HG03521 (cell line): ENCODE data around the gene ZNF587.
"Not testable (repeated sequence)": the region's sequence is repeated elsewhere in the genome, so short reads cannot be mapped to it uniquely, and the experiment has no call there.

Source experiments
- ATAC-seq: cut with Tn5 transposase; IDR thresholded peaks from one replicate; pipeline ENCODE4 v1.9.1; 2021; ENCODE audit warnings: mild to moderate bottlenecking, moderate library complexity; ENCODE audit not compliant: unreplicated experiment

Gene ZNF587

DNA sequence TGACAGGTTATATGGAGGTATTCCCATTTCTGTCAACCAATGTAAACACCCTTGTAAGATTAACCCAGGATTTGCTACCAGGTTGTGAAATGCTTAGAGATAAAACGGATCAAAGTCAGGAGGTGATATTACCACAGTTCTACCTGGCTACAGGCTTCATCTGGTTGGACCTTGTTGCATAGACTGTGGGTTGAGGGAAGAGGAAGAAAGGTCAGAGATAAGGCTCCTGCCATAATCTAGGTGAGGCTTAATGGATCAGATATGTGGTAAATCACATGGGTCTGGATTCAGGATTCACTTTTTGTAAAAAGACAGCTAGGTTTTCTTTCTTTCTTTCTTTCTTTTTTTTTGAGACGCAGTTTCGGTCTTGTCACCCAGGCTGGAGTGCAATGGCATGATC is 28.2 kb upstream of the ZNF587 start:
- not testable (repeated sequence) for ATAC-seq

DNA sequence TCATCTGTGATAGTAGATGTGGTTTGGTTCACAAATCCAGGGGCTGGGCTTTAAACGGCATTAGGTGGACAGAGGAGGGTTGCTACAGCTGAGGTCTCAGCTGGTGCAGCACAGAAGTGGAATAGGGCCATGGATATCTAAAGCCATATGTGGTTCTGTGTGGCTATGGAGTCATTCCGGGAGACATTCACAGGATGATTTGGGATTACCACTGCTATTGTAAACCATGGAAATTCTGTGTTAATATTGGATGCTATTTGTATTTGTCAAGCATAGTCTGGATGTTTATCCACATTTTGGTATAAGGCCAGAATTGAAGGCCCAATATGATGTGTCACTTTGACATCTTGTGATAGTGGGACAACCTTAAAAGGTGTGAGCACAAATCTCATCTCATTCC is 26.5 kb upstream of the ZNF587 start:
- ATAC-seq = not testable (repeated sequence)

DNA sequence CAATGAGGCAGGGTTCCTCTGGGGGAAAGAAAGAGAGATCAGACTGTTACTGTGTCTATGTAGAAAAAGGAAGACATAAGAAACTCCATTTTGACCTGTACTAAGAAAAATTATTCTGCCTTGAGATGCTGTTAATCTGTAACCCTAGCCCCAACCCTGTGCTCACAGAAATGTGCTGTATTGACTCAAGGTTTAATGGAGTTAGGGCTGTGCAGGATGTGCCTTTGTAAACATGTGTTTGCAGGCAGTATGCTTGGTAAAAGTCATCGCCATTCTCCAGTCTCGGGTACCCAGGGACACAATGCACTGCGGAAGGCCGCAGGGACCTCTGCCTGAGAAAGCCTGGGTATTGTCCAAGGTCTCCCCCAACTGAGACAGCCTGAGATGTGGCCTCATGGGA is 26.1 kb upstream of the ZNF587 start:
- ATAC-seq = not testable (repeated sequence)

DNA sequence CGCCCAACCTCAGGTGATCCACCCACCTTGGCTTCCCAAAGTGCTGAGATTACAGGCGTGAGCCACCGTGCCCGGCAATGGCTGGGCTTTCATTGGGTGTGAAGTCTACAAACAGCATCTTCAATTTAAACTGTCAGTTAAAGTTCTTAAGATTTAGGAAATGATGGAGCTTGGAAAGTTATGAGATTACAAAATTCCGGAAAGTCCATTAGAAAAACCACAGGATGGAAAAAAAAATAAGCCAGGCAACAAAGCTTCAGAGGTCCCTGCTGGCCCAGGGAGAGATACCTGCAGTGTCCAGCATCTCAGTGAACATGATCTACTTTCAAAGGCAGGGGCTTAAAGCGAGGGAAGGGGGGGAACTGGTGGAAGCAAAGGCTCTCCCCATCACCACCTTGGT is 24.1 kb upstream of the ZNF587 start:
- no peak for ATAC-seq

DNA sequence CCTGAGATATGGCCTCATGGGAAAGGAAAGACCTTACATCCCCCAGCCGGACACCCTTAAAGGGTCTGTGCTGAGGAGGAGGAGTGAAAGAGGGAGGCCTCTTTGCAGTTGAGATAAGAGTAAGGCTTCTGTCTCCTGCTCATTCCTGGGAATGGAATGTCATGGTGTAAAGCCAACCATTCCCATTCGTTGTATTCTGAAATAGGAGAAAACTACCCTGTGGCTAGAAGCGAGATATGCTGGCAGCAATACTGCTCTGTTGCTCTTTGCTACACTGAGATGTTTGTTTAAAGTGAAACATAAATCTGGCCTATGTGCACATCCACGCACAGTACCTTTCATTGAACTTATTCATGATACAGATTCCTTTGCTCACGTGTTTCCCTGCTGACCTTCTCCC is 20.3 kb upstream of the ZNF587 start:
- ATAC-seq = no peak

DNA sequence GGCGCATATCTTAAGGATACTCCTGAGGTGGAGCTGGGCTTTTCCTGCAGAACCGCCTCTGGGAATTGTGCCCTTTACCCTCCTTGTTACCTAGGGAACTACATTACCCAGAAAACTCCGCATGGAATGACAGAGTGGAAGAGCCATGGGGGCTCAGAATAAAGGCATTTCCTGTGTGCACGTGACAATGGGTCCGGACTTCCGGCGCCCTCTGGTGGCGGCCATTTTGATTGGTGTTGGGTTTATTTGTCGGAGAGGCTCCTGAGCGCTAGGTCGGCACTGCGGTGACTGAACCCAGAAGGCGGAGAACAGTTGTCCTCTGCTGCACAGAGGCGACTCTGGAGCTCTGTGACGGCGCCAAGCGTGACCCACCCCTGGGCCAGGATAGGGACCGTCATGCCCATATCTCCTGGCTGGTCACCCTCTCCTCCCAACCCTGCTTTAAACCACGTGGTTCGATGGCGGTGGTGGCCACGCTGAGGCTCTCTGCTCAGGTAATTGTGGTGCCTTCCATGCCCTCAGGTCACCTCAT is 19.5 kb upstream of the ZNF587 start, which contains the start of gene ZNF587B:
ZNF587B (plus strand) TSS at position 229 of the 532 bp plus-strand sequence; CDS start at position 459, 230 bp downstream.
- ATAC-seq = no peak

DNA sequence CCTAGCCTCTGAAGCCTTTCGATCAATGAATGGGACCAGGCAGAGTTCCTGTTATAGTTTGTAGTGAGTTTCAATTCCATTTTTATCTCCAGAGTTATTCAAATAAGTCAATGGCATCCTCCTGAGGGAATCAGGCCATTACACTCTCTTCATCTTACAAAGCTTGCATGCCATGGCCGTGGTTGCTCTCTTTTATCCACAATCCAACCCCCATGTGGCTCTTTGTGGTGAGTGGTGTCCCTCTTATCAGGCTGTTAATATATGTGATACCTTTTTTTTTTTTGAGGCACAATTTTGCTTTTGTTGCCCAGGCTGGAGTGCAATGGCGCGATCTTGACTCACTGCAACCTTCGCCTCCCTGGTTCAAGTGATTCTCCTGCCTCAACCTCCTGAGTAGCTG is 12.7 kb upstream of the ZNF587 start:
- ATAC-seq = not testable (repeated sequence)

DNA sequence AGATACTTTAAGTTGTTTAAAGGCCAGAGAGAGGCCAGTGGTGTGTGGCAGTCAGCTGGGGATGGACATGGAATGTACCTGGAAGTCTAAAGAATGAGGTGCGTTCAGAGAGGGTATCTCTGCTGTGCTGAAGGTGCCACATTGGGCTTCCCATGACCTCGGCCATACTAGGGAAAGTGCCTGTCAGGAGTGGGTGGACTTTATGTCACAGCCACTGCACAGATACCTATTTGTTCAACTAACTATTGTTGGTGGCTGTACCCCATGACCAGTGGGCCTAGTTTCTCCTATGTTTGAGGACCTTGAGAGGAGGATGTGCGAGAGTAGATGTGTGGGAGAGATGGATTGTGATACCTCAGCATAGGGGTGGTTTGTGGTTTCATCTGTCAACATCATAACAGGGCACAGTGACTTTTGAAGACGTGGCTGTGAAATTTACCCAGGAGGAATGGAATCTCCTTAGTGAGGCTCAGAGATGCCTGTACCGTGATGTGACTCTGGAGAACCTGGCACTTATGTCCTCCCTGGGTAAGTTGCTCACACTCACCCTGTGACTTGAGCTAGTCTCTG is 11.0 kb upstream of the ZNF587 start:
- not testable (repeated sequence) for ATAC-seq

DNA sequence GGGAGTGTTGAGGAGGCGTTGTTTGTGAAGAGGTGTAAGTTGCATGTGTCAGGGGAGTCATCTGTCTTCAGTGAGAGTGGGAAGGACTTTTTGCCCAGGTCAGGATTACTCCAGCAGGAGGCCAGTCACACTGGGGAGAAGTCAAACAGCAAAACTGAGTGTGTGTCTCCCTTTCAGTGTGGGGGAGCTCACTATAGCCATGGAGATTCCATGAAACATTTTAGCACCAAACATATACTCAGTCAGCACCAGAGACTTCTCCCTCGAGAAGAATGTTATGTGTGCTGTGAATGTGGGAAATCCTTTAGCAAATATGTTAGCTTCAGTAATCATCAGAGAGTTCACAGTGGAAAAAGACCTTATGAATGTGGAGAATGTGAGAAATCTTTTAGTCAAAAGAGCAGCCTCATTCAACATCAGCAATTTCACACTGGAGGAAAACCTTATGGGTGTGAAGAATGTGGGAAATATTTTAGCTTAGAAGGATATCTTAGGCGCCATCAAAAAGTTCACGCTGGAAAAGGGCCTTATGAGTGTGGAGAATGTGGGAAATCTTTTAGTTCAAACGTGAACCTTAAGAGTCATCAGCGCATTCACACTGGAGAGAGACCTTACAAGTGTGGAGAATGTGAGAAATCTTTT is 8.4 kb upstream of the ZNF587 start:
- ATAC-seq = no peak

DNA sequence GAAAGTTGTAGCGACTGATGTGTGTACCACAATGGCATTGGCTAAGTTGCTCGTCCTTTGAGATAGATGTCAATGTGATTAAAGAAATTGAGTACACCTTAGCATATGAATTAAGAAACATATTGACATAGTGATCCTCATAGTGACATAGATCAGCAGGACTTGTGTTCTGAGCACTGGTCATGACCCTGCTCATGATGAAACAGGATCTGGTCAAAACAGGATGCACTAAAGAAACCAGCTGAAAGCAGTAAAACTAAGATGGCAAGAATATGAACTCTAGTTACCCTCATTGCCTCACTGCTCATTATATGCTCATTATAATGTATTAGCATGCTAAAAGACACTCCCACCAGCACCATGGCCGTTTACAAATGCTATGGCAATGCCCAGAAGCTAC is 2.5 kb upstream of the ZNF587 start:
- not testable (repeated sequence) for ATAC-seq

DNA sequence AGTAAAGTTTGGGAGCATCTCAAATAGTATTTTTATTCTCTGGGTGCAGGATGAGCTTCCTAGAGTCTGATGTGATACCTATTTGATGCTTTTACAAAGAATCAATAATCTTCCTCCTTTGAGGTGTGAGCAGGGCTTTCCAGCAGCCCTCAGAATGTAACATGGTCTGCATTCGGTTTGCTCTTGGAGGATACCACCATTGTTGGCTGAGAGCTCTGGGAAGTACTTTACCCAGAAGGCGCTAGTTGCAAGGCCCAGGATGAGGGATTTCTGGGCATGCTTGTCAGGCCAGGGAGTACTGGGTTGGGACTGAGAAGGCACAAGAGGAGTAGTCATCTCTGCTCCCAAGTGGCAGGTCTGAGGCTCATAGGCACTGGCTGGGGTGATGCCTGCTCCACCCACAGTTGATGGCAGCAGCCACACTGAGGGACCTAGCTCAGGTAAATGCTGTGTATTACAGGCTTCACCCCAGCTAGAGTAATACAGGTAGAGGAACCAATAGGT is 445 bp upstream of the ZNF587 start:
- ATAC-seq = peak; percentile 26

DNA sequence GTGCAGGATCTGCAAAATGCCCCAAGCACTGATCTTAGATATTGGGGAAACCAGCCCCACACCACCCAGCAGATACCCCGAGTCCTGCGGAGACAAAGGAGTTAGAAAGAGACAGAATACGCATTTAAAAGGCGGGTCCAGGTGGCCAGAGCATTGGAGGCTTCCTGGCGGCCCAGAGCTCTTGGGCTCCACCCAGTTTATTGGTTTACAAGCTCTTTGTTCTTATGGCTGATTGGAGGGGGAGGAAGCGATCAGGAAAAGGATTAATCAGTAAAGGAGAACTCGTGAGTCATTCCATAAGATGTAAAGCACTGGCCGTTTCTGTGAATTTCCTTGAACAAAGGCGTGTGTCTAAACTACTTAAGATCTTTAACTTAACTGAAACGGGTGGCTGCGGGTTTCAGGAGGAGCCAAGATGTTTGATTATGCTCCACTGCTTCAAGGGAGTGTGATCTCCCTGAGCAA is 926 bp downstream of the ZNF587 start:
- no peak for ATAC-seq

DNA sequence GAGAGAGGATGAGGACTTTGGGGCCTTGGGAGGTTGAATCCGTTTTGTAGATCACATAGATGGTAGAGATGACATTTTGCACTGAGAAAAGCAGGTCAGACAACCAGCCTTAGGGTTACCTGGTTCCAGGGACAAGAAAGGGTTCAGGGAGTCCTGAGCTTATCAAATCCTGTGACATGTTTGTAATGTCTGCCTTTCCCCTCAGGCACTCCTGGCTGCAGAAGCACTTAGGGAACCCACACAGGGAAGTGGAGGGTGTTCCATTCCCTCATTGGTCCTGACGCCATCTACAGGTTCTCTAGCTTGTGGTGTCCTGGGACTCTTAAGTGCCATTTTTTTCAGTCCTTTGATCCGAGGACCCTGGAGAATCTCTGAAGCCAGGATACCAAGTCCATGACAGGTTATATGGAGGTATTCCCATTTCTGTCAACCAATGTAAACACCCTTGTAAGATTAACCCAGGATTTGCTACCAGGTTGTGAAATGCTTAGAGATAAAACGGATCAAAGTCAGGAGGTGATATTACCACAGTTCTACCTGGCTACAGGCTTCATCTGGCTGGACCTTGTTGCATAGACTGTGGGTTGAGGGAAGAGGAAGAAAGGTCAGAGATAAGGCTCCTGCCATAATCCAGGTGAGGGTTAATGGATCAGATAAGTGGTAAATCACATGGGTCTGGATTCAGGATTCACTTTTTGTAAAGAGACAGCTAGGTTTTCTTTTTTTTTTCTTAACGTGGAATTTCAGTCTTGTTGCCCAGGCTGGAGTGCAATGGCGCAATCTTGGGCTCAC is 2.3 kb downstream of the ZNF587 start:
- not testable (repeated sequence) for ATAC-seq

DNA sequence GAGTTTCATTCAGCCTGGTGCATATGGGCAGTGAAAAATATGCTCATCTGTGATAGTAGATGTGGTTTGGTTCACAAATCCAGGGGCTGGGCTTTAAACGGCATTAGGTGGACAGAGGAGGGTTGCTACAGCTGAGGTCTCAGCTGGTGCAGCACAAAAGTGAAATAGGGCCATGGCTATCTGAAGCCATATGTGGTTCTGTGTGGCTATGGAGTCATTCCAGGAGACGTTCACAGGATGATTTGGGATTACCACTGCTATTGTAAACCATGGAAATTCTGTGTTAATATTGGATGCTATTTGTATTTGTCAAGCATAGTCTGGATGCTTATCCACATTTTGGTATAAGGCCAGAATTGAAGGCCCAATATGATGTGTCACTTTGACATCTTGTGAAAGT is 4.5 kb downstream of the ZNF587 start:
- ATAC-seq = not testable (repeated sequence)

DNA sequence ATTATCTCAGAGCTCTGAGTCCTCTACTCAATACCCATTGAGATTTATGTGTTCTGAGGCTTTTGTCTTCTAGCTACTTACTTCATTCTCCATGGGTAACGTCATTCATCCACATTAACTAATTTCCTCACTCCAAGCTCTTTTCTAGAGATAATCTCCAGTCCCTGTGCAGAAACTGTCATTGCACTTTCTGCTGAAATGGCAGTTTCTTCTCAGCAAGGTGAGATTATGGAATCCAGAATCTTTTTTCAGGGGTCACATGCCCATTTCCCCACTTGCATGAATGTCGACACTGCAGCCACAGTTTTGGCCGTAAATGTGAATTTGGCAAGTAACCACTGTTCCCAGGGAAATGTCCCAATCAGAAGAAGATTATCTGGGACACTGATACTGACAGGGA is 12.7 kb downstream of the ZNF587 start:
- ATAC-seq = not testable (repeated sequence)

DNA sequence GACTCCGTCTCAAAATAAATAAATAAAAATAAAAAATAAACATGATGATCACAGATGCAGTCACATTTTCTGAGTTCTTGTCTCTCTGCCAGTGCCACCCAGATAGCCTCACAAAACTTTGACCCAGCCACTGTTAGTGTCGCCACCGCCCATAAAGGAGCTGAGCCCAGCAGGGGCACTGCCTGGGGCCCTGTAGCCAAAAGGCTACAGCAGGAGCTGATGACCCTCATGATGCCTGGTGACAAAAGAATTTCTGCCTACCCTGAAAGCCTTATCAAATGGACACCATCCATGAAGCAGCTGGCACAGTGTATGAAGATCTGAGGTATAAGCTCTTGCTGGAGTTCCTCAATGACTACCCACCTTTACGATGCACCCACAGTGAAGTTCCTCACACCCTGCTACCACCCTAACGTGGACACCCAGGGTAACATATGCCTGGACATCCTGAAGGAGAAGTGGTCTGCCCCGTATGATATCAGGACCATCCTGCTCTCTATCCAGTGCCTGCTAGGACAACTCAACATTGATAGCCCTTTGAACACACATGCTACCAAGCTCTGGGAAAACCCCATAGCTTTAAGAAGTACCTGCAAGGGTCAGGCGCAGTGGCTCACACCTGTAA is 18.3 kb downstream of the ZNF587 start:
- ATAC-seq = no peak

DNA sequence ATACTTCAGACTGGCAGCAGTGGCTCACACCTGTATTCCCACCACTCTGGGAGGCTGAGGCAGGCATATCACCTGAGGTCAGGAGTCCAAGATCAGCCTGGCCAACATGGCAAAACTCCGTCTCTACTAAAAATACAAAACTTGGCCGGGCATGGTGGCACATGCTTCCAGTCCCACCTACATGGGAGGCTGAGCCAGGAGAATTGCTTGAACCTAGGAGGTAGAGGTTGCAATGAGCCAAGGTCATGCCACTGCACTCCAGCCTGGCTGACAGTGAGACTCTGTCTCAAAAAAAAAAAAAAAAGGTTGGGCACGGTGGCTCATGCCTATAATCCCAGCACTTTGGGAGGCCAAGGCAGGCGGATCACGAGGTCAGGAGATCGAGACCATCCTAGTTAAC is 20.0 kb downstream of the ZNF587 start:
- not testable (repeated sequence) for ATAC-seq

DNA sequence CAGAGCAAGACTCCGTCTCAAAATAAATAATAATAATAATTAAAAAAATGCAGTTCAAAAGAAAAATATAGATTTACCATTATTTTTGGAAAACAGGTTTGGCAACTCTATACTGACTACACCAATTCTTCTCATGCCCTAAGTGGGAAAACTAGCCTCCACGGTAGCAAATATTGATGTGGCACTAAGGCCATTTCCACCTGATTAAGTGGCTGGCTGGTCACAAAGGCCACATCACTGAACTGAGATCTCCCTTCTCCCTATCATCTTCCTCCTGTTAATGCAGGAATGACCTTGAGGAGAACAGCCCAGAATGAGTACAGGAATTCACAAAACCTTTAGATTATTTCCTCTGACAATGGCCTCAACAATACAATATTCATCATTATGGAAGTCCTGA is 20.6 kb downstream of the ZNF587 start:
- no peak for ATAC-seq

DNA sequence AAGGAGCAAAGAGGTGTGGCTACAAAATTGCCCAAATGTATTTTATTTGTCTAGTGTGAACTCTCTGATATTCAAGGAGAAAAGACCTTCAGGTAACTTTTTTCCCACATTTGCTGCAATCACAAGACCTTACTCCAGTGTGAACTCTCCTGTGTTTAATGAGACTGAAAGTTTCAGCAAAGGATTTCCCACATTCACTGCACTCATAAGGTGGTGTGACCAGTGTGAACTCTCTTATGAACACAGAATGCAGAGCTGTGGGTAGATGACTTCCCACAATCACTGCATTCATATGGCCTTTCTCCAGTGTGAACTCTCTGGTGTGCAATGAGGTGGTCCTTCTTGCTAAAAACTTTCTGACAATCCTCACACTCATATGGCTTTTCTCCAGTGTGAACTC is 22.8 kb downstream of the ZNF587 start:
- ATAC-seq = no peak

DNA sequence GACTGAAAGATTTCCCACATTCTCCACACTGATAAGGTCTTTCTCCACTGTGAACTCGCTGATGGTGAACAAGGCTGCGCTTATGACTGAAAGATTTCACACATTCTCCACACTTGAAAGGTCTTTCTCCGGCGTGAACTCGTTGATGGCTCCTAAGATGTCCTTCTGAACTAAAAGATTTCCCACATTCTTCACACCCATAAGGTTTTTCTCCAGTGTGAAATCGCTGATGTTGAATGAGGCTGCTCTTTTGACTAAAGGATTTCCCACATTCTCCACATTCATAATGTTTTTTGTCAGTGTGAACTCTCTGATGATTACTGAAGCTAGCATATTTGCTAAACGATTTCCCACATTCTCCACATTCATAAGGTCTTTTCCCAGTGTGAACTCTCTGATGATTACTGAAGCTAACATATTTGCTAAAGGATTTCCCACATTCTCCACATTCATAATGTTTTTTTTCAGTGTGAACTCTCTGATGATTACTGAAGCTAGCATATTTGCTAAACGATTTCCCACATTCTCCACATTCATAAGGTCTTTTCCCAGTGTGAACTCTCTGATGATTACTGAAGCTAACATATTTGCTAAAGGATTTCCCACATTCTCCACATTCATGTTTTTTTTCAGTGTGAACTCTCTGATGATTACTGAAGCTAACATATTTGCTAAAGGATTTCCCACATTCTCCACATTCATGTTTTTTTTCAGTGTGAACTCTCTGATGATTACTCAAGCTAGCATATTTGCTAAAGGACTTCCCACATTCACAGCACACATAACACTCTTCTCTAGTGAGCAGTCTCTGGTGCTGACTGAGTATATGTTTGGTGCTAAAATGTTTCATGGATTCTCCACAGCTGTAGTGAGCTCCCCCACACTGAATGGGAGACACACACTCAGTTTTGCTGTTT is 24.5 kb downstream of the ZNF587 start:
- not testable (repeated sequence) for ATAC-seq
